Left lobe of liver (tissue), 2 donors: ENCODE data around the gene CATSPERE. TPM values are rescaled to one million over a fixed set of nuclear protein-coding genes. Genes with fewer than 3 reads are reported as not detected.
"Not testable (repeated sequence)": the region's sequence is repeated elsewhere in the genome, so short reads cannot be mapped to it uniquely, and the experiment has no call there.

Experiments used
- ATAC-seq: fragments of 200-7000 bp; cut with Tn5 transposase; one replicate; pipeline ENCODE4 v1.9.1; 2020; ENCODE audit warnings: mild to moderate bottlenecking, moderate library complexity
- DNase-seq: peaks from one replicate; pipeline ENCODE4 v3.0.0-alpha.2; 2020; ENCODE audit warnings: low spot score
- total RNA-seq: library from RNA; stranded (reverse); gene quantifications from one replicate; pipeline ENCODE4 v1.2.1, GENCODE V29; 2021
- donor health status: DM: no; HTN: no; CAD: no; lungs with moderate emphysema.
- donor health status: DM: no; HTN: yes; CAD: no.

The CATSPERE gene
- total RNA-seq, 1 donor from 2014 or later = 1.2 TPM

DNA sequence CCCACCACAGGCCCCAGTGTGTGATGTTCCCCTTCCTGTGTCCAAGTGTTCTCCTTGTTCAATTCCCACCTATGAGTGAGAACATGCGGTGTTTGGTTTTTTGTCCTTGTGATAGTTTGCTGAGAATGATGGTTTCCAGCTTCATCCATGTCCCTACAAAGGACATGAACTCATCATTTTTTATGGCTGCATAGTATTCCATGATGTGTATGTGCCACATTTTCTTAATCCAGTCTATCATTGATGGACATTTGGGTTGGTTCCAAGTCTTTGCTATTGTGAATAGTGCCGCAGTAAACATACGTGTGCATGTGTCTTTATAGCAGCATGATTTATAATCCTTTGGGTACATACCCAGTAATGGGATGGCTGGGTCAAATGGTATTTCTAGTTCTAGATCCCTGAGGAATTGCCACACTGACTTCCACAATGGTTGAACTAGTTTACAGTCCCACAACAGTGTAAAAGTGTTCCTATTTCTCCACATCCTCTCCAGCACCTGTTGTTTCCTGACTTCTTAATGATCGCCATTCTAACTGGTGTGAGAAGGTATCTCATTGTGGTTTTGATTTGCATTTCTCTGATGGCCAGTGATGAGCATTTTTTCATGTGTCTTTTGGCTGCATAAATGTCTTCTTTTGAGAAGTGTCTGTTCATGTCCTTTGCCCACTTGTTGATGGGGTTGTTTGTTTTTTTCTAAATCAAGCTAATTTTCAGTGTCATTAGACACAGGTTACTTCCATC is 200.7 kb downstream of the CATSPERE start:
- not testable (repeated sequence) for DNase-seq, ATAC-seq

DNA sequence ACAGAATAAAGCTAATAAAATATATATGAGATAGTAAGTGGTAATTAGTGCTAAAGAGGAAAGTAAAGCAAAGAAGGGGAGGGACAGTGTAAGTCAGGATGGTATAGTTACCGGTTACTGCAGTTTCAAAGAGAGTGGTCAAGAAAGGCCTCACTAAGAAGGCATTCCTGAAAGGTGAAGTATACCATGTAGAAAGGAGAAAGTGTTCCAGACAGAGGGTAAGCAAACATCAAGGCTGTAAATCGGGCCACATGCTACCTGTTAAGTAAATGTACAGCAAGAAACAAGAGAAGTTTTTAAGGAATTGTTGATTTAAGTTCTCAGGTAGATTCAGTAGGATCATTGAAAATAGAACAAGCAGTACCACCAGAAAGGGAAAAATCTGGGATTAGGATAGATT is 201.5 kb downstream of the CATSPERE start:
- DNase-seq (no peak), ATAC-seq (no peak)

DNA sequence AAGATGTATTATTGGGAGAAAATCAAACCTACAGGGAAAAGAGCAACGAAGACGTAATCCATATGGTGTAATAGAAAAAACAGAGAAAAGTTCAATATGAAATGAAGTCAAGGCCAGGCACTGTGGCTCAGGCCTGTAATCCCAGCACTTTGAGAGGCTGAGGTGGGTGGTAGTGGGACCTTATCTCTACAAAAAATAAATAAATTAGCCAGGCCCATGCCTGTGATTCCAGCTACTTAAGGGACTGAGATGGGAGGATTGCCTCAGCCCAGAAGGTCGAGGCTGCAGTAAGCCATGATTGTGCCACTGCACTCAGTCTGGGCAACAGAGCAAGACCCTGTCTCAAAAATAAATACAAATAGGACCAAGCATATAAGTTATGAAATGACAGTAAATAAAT is 203.3 kb downstream of the CATSPERE start:
- ATAC-seq (no peak), DNase-seq (no peak)

GRCh38 chr1:244665771-244666217 is 204.7 kb downstream of the CATSPERE start:
- ATAC-seq (no peak), DNase-seq (no peak)

DNA sequence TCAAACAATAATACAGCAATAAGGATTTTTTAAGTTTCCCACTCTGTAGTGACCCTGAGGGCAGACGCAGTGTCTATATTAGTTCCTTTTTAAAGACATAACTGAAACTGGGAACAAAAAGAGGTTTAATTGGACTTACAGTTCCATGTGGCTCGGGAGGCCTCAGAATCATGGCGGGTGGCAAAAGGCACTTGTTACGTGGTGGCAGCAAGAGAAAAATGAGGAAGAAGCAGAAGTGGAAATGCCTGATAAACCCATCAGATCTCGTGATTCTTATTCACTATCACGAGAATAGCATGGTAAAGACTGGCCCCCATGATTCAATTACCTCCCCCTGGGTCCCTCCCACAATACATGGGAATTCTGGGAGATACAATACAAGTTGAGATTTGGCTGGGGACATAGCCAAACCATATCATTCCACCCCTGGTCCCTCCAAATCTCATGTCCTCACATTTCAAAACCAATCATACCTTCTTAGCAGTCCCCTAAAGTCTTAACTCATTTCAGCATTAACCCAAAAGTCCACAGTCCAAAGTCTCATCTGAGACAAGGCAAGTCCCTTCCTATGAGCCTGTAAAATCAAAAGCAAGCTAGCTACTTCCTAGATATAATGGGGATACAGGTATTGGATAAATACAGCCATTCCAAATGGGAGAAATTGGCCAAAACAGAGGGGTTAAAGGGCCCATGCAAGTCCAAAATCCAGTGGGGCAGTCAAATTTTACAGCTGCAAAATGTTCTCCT is 205.8 kb downstream of the CATSPERE start:
- ATAC-seq, DNase-seq: not testable (repeated sequence)

DNA sequence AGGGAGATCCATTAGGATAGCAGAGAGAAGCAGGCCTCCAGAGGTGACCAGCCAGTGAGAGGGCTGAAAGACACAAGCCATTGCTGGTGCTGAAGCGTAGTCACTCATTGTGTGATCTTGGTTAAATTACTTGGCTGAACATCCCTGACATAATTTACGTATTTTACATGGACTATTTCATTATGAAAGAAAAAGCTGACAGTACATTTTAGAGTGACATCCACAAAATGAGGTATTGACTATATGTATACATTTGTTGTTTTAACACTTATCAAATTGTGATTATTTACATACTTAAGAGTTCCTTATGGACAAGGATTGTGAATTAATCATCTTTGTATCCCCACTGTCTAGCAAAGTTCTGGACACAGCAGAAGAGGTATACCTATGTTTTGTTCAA is 206.7 kb downstream of the CATSPERE start:
- ATAC-seq (no peak), DNase-seq (no peak)

DNA sequence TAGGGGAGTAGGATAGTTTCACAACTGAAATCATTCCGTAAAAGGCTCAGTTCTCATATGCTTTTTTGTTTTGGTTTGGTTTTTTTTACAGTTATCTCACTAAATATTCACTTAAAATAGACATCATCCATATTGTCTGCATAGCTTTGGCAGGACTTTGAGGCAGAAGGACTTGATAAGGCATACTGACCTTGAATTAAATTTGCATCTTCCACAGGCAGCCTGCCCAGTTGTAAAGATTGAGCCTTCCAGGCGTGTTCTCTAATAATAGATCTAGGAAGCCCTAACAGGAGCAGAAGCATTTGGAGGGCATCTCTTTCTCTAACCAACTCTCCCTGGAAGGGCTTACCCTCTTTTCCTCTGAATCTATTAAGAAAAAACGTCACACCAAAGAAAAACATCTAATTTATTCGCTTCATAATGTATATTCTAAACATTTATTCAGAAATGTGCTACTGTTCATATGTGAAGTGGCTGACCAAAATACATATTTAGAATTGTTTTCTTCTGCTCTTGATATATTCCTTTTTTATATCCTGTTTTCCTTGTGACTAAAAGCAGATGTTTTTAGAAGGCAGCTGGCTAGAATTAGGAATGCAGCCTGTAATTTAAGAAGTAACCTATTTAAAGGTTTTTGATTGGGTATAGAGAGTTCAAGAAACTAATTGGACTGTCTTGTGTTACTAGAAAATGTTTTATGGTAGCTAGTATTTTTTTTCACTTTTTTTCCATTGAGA is 212.0 kb downstream of the CATSPERE start:
- DNase-seq (no peak), ATAC-seq (peak; percentile 41)

DNA sequence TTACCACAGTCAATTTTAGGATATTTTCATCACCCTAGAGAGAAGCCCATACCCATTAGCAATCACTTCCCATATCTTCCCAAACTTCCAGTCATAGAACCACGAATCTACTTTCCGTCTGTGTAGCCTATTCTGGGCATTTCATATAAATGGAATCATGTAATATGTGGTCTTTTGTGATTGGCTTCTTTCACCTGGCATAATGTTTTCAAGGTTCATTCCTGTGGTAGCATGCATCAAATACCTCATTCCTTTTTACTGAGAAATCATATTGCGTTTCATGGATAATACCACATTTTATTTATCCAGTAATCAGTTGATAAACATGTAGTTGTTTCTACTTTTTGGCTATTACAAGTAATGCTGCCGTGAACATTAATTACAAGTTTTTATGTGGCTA is 213.4 kb downstream of the CATSPERE start:
- no peak for ATAC-seq
- DNase-seq = no peak

- DNase-seq = no peak
- no peak for ATAC-seq
Observed at GRCh38 chr1:244675167-244675566, 214.1 kb downstream of the CATSPERE start.

DNA sequence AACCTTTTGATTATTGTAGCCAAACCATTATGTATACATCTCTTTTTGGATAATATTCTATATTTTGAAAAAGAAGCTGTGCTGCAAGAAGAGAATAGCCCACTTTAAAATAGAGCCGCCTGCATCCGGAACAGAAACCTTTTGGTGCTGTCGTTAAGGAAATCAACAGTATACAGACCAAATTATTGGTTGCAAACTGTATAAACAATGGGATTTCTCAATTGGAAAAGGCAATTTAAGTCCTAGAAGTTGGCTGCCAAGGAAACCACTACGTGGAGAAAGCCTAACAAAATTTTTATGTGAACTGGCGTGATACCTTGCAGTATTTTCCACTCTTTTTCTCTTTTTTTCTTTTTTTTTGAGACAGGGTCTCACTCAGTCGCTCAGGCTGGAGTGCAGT is 217.6 kb downstream of the CATSPERE start:
- DNase-seq (no peak), ATAC-seq (no peak)

GRCh38 chr1:244680667-244681066 is 219.6 kb downstream of the CATSPERE start:
- ATAC-seq = peak; percentile 63
- no peak for DNase-seq

GRCh38 chr1:244682087-244682486 is 221.0 kb downstream of the CATSPERE start:
- ATAC-seq, DNase-seq: not testable (repeated sequence)

Other genes with a start within 250 kb of the CATSPERE start
- gene ADSS2, start 9.4 kb upstream of the CATSPERE start, total RNA-seq = 9.3 TPM
- 8.4 TPM for gene DESI2, start 191.9 kb downstream of the CATSPERE start, total RNA-seq